Epidermal melanocyte (primary cell): Measurements from ENCODE around the gene POLR1C.
"Not testable (repeated sequence)": the region's sequence is repeated elsewhere in the genome, so short reads cannot be mapped to it uniquely, and the experiment has no call there.

ENCODE experiments used
- DNase-seq: peaks from one replicate; pipeline ENCODE4 v3.0.0; 2011; ENCODE audit warnings: low spot score; ENCODE audit not compliant: insufficient read length

Gene POLR1C

DNA sequence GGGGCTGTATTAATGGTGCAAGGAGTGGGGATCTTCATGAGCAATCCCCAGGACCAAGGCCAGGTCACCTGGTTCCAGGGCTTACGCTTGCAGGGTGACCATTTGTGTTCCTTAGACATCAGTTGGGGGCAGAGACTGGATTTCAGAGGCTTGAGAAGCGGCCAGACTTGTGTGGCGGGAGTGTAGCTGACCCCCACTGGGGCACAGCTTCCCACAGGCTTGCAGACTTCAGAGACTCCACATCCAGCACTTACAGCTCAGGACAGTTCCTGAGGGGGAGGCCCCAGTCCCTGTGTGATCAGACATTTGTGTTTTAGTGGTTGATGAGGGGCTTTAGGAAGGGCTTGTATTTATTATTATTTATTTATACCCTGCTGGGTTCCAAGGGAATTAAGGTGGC is 24.2 kb upstream of the POLR1C start:
- no peak for DNase-seq

DNA sequence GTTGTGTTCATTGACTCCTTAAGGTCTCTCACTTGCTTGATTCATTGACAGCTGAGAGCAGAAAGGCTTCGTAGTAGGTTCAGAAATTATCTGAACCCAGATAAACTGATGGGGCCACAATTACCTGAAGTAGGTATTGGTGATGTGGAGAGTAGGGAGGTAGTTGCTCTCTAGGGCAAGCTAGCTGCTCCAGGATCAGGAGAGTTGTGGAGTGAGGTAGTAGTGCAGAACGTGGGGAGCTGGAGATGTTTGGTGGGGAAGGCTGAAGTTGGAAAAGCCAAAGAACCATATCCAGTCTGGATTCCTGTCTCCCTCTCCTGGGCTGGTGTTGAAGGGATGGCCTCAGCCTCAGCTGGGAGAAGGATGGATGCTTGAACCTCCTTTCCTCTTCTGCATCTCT is 23.7 kb upstream of the POLR1C start:
- DNase-seq, result no peak

DNA sequence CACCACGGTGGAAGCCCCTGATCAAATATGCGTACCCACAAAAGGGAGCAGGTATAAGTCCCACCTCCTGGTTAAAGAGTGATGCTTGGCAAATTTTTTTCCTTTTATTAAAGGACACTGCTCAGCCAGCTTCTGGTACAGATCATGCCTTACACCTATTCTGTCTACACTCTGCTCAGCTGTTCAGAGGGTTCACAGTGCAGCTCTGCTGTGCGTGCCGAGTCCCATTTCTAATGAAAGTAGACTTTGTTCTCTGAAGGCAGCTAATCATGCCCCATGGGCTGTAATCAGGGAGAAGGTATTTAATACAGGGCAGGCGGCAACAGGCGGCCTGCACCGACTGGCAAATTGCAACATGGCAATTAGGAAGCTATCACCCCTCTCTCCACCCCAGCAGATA is 23.1 kb upstream of the POLR1C start:
- peak; percentile 77 for DNase-seq

DNA sequence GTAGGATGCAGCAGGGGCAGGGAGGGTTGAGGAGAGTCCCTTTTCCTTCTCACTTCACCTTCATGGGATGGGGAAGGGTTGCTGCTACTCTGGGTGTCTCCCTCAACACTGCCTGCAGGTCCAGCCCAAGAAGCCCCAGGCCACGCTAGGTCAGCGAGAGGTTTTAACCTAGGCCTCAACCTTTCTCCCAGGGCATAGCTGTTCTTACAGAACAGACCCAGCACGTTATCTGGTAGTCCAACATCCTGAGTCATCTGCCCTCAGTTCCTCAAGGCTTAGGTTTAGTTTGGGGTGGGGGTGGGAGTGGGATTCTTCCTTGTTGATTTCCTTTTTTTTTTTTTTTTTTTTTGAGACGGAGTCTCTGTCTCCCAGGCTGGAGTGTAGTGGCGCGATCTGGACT is 22.6 kb upstream of the POLR1C start:
- no peak for DNase-seq

DNA sequence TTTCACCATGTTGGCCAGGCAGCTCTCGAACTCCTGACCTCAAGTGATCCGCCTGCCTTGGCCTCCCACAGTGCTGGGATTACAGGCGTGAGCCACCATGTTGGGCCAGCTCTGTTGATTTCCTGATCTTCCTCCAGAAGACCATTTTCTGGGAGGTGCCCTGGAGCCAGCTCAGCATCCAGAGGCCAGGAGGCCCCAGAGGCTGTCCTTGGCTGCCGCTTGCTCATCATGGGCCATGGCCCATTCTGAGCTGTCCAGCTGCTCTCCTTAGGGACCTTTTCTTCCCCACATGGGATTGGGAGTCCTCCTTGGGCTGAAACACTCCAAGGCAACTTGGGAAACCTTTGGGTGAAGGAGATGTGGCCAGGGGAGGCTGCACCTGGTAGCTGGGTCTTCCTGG is 22.1 kb upstream of the POLR1C start:
- no peak for DNase-seq

DNA sequence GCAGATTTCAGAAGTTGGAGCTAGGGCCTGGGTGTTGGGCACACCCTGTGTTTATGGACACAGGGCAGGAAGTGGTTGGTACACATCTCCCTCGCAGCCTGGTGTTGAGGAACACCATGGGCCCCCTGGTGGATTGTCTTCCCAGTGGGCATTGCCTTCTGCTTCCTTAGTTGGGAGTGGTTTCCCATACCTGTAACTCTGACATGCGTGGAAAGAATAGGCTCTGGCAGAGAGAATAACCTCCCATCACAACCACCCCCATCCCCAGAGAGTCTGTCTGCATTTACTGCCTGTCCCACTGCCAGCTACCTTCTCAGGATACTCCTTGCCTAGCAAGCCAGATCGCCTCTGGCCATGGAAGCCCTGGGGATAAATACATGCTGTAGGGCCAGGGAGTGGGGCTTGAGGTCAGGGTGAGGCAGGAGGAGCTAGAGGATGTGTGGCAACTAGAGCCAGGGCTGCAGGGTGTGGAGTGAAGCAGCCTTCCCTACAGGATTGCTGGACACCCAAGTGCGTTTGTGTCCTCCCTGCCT is 21.4 kb upstream of the POLR1C start:
- no peak for DNase-seq

DNA sequence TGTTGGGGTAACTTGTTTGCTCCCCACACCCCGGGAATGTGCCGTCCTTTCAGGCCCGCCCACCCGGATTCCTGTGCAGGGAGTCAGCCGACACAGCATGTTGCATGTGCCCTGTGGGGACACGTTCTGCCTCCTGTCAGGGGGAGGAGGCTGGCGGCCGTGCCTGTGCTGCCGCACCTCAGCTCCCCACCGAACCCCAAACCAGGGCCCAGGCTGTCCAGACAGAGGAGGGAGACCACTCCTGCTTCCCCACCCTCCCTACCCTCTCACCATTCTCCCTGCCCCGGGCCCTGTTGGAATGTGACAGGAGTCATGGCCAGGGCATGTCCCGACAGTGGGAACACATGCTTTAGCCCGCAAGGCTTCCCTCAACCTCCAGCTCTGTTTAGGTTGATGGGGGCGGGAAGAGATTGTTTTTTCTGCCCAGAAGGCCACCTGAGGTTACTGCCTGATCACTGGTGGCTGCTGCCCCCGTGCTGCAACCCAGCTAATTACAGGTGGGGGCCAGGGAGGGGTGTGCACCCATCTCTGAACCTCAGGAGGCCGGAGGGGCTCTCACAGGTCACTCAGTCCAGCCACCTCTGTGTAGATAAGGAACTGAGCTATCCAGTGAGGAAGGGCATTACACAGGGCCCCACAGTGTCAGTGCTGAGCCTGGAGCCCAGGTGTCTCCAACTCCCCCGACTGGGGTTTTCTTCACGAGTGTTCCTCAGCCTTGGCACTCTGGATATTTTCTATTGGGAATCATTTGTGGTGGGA is 20.3 kb upstream of the POLR1C start:
- no peak for DNase-seq

DNA sequence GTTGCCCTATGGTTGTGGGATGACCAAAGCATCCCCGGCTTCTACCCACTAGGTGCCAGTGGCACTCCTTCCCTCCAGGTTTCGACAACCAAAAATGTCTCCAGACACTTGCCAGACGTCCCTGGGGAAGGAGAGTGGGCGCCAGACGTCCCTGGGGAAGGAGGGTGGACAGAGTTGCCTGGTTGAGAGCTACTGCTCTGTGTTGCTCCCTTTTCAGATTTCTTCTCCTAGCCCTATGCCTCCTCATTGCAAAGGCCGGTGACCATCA is 19.8 kb upstream of the POLR1C start:
- DNase-seq, result no peak

DNA sequence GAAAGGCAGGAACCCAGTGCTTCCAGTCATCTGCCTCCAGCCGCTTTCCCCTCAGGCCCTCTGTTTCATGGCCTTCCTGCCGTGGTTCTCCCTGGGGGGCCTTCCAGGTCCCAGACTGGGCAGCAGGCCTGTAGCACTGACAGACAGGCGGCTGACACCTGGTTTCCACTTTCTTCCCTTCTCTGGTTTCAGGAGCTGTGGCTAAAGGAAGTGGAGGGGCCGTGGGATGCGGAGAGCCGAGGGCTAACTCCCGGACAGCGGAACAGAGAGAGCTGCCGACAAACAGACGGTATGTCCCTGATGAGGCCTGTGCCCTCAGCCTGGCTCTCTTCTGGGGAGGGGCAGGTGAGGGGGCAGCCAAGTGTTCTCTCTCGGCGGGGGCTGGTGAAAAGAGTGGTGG is 19.2 kb upstream of the POLR1C start:
- DNase-seq, result no peak

DNA sequence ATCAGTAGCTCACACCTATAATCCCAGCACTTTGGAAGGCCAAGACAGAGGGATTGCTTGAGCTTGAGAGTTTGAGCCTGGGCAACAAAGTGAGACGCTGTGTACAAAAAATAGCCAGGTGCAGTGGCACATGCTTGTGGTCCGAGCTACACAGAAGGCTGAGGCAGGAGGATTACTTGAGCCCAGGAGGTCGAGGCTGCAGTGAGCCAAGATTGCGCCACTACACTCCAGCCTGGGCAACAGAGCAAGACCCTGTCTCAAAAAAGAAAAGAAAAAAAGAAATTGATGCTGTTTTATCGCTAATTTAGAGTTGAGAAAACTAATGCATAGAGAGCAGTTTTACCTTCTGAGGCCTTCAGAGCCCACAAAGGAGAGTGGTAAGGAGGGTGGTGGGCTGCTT is 18.6 kb upstream of the POLR1C start:
- not testable (repeated sequence) for DNase-seq

DNA sequence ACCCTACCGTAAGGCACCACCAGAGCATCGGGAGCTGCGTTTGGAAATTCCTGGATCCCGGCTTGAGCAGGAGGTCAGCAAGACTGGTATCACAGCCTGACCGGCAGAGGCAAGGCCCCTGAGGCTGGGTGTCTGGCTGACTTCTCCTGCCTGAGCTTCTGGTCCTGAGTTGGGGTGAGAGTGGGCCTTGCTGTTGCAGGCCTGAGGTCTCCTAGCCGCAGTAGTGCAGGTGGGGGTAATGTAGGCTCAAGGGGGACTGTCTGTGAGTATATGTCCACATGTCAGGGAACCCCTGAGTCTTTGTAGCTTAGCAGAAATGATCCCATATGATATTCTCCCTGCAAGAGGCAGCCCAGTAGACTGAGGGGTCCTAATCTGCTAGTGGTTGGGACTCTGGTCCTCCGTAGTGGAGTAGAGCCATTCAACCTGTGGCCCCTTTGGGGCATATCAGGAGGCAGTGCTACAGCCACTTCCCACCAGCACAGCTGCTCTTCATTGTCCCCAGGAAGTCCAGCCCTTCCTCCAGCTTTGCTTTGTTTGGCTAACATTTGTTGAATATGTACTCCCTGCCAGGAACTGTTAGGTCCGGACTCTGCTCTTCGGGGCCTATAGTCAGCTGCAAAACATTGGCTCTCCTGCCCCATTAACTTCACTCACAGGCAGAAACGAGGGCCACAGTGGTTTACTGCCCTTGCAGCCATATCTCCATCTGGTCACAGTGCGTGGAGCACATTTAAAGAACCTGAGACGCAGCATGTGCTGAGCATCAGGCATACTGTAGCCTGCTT is 17.7 kb upstream of the POLR1C start:
- DNase-seq, result no peak

DNA sequence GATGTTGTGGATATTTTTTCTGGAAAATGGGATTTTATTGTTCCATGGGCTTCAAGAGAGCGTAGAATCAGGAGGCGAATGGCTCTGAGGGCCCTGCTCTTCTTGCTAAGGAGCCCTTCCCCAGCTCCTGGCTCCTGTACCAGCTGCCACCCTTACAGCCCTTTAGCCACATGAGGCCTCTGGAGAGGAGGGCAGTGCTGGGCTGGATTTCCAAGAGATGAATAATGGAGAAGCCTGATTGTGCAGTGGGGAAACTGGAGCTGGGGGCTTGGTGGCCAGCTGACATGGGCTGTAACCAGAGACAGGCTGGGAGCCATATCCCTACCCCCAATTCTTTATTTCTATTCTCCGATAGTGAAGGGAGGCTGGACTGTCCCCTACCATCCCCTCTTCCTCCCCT is 16.0 kb upstream of the POLR1C start:
- no peak for DNase-seq

DNA sequence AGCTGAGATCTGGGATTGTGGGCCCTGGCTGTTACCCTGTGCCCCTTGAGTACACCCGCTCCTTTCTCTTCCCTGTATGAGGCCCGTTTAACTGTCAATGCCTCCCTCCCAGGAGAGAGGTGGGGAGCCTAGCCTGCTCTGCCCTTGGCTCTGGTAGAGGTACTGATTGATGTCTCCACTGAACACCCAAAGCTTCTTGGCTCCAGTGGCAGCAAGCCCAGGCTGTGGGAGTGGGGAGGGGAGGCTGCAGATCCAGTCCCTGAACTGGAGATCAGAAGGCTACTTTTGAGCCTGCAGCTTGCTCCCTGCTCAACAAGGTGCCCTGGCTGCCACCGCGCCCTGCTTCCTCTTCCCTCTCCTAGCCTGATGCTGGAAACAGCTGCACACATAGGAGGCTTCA is 14.2 kb upstream of the POLR1C start:
- no peak for DNase-seq

DNA sequence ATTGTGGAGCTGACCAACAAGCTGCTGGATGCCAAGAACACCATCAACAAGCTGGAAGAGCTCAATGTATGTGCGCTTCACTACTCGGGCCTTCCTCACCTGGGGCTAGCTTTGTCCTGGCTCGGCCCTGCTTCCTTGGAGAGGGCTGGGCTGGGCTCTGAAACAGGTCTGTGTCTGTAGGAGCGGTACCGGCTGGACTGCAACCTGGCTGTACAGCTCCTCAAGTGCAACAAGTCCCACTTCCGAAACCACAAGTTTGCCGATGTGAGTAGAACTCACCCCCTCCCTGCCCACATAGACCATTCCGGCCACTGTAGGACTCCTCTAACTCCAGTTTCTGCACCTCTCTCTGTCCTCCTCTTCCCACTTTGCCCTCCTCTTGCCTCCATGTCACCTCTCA is 13.4 kb upstream of the POLR1C start:
- DNase-seq, result no peak

DNA sequence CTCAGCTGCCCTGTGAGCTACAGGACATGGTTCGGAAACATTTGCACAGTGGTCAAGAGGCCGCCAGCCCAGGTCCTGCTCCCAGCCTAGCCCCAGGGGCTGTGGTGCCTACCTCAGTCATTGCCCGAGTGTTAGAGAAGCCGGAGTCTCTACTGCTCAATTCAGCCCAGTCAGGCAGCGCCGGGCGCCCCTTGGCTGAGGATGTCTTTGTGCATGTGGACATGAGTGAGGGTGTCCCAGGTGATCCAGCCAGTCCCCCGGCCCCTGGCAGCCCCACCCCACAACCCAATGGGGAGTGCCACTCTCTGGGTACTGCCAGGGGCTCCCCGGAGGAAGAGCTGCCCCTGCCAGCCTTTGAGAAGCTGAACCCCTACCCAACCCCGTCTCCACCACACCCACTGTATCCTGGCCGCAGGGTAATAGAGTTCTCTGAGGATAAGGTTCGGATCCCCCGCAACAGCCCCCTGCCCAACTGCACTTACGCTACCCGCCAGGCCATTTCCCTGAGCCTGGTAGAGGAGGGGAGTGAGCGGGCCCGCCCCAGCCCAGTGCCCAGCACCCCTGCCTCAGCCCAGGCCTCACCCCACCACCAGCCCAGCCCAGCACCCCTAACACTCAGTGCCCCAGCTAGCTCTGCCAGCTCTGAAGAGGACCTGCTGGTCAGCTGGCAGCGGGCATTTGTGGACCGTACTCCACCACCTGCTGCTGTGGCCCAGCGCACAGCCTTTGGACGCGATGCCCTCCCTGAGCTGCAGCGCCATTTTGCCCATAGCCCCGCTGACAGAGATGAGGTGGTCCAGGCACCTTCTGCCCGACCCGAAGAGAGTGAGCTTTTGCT is 11.9 kb upstream of the POLR1C start:
- no peak for DNase-seq

DNA sequence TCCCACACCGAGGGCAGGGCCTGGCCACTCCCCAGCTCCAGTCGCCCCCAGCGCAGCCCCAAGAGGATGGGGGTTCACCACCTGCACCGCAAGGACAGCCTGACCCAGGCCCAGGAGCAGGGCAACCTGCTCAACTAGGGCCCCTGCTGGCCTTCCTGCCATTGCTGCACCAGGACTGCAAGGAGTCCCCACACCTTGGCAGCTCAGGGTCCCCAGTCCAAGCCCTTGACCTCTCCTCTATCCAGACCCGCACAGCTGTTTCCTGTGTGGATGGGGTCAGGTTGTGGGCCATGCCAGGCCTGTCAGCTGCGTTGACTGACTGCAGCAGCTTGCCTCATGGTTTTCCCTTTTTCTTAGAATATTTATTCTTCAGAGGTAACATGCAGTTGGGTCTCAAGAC is 11.2 kb upstream of the POLR1C start:
- no peak for DNase-seq

DNA sequence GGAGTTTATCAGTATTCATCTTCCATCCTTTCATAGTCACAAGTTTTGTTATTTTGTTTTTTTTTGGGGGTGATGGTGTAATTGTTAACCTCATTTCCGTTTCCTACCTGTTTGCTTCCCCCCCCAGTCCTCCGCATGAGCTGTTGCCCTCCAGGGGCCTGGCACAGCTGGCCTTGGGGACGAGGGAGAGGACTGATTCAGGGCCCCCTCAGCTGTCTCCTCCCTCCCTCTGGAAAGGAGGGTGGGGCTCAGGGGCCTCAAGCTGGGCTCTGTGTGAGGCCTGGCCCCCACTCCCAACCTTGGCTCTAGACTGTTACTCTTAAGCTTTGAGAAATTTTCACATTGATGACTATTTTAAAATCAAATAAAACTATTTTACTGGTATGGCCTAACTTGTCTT is 10.7 kb upstream of the POLR1C start:
- no peak for DNase-seq

DNA sequence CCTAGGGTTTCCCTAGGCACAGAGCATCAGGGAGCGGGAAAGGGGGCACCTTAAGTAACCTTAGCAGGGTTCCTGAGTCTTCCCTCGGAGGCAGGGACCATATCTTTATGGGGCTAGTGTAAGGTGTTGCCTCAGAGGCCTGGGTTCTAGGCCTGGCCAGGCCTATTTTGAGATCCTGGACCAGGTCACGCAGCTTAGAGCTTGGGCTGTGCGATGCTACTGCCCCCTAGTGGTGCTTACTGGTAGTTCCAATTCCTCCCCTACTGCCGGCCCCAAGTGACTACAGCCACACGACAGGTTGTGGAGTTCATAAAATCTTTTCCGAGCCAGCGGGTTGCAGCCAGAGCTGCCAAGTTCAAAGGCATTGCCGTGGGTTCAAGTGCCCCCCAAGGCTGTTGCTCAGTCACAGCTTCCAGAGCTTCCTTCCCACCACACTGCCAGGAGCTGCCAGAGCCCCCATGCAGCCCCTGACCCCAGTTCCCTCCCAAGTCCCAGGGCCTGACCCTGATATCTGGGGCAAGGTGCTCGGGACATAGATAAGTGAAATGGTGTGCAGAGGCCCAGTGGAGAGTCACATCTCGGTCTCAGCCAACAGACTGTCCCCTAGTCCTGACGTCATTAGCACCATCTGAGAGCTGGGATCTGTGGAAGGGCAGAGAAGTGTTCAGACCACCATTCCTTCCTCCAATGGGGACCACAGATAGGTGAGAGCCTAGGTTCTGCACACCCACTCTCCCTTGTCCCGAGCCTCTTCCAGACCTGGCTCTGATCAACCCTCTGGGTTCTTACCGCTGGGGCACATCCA is 10.0 kb upstream of the POLR1C start:
- peak; percentile 56 for DNase-seq

DNA sequence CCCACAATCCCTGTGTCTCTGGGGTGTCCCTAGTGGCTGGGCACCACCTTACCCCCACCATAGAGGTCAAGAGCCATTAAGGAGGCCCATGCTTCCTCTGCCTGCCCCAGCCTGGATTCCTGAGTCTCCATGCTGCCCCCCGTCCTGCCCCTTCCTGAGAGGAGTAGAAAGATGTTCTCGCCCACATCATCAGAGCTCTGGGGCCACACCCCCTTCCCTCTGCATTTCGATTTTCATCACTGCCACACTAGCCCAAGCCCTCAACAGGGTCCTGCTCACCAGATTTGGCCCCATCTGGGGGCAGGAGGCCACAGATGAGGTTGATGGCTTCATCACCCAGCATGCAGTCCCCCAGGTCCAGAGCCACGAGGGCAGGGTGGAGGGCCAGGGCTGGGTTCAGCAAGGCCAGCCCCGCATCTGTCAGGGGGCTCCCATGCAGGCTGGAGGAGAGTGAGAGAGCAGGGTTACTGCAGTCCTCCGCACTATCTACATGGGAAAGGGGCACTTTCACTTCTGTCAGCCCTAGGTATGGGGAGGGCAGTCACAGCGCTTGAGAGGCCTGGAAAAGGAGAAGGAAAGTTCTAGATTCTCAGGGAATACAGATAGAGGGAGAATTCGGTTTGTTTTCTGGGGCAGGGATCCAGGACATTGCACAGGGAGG is 8.3 kb upstream of the POLR1C start:
- DNase-seq, result no peak

DNA sequence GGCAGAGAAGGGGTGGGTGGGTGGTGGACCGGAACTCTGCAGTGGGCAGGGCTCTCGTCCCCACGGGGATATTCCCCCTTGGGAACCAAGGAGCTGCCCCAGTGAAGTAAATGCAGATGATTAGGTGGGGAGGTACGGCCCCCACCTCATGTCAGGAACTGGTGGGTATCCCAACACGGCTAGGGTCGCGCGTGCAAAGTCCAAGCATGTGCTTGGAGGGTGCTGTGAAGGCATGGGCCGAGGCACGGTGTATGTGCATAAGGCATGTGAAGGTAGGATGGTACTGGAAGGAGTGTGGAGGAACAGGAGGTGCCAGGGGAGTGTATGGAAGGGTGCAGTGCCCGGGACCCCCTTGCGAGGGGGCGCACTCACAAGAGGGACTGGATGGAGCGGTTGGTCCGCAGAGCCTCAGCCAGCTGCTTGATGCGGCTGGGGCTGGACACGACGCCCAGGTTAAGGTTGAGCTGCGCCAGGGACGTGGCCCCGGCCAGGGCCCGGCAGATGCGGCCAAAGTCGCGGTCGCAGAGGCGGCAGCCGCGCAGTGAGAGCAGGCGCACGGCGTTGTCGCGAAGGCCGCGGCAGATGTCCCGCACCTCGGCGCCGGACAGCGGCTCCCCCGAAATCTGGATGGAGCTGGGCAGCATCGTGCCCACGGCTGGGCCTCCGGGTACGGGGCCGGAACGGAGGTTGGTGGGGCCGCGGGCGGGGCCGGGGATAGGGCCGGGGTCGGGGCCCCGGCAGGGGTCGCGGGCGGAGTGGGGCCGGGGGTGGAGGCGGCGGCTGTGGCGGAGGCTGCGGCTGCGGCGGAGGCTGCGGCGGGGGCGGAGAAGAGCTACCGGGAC is 7.5 kb upstream of the POLR1C start:
- no peak for DNase-seq
